Measurements from ENCODE around the gene MGLL. TPM values are rescaled to one million over a fixed set of nuclear protein-coding genes. Genes with fewer than 3 reads are reported as not detected.
"Not testable (repeated sequence)": the region's sequence is repeated elsewhere in the genome, so short reads cannot be mapped to it uniquely, and the experiment has no call there.

Gene MGLL
- total RNA-seq, 1 experiment from 2014 or later = not detected

DNA sequence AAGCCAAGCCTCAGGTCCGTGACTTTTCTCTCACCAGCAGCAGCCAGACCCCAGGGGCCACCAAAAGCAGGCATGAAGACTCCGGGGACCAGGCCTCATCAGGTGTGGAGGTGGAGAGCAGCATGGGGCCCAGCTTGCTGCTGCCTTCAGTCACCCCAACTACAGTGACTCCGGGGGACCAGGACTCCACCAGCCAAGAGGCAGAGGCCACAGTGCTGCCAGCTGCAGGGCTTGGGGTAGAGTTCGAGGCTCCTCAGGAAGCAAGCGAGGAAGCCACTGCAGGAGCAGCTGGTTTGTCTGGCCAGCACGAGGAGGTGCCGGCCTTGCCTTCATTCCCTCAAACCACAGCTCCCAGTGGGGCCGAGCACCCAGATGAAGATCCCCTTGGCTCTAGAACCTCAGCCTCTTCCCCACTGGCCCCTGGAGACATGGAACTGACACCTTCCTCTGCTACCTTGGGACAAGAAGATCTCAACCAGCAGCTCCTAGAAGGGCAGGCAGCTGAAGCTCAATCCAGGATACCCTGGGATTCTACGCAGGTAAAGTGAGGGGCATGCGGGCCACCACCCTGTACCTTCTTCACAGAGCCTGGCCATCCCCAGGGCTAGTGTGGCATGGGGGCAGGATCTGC lies 161.6 kb downstream of the MGLL start:
- in situ Hi-C loops (cut with HindIII; ENCODE audit: low sequenced_read_pairs) = no loop called here
- DNase-seq (ENCODE audit: low spot score) = no peak

DNA sequence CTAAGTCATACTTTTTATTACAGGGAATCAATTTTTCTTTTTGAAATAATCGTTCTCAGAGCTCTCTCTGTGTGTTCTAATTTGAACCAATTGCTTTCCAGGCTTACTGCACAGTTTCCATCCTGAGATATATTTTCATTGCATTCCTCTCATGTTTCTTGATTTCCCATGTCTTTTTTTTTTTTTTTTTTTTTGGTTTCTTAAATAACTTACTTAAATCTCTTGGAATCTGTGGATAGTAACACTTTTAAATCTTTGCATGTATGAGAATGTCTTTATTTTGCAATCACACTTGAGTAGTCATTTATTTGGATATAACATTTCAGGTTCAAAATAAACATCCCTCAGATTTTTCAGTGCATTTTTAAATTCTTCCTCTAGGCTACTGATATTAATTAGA lies 164.1 kb downstream of the MGLL start:
- in situ Hi-C loops (cut with HindIII; ENCODE audit: low sequenced_read_pairs) = no loop called here
- DNase-seq (ENCODE audit: low spot score) = no peak

DNA sequence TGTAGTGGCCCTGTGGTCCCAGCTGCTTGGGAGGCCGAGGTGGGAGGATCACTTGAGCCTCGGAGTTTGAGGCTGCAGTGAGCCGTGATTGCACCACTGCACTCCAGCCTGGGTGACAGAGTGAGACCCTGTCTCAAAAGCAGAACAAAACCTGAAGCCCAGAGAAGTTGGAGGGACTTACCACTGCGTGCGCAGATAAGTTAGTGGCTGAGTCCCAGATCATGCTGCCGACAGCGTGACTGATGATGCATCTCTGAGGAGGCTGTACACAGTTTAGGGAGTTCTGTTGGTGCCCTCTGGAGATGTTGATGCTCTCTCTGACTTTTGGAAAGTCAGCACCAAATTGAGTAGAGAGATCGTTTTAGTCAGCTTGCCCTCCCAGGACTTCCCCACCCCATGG lies 165.4 kb downstream of the MGLL start:
- no peak for DNase-seq (ENCODE audit: low spot score)
- in situ Hi-C loops (cut with HindIII; ENCODE audit: low sequenced_read_pairs) = no loop called here

DNA sequence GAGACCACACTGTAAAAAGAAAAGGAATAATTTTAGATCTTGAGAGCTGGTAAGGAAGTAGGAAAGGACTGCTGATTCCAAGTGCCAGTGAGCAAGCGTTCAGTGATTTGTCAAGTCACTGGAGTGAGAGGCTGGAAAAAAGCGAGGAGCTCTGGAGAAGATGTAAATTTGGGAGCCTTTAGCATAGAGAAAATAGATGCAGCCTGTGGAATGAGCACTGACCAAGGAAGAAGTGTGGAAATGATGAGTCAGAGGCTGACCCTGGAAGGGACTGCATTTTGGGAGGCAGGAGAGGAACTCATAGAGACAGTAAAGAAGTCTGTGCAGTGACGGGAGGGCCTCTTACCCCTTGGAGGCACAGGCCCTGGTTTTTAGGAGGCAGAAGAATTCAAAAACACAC lies 166.7 kb downstream of the MGLL start:
- no peak for DNase-seq (ENCODE audit: low spot score)
- in situ Hi-C loops (cut with HindIII; ENCODE audit: low sequenced_read_pairs) = no loop called here

DNA sequence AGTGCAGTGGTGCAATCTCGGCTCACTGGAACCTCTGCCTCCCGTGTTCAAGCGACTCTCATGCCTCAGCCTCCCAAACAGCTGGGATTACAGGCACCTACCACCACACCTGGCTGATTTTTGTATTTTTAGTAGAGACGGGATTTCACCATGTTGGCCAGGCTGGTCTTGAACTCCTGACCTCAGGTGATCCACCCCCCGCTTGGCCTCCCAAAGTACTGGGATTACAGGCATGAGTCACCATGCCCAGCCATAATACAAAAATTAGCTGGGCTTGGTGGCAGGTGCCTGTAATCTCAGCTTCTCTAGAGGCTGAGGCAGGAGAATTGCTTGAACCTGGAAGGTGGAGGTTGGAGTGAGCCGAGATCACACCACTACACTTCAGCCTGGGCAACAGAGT lies 167.3 kb downstream of the MGLL start:
- in situ Hi-C loops (cut with HindIII; ENCODE audit: low sequenced_read_pairs); DNase-seq (ENCODE audit: low spot score): not testable (repeated sequence)

DNA sequence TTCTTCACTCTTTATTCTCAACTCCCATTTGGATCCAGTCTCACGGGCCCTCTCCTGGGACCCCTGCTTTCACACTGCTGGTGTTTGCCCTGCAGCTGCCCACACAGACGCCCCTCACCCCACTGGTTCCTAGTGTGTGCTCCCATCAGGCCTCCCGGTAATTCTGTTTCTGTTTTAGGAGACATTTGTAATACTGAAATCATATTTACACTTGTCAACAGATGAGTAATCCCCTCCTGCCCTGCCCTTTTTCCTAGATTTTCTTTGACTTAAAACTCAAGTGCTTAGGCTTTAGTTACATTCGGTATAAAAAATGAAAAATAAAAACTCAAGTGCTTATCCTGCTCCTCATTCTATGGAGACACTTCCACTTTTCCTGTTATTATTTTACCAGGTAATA lies 167.9 kb downstream of the MGLL start:
- in situ Hi-C loops (cut with HindIII; ENCODE audit: low sequenced_read_pairs) = no loop called here
- no peak for DNase-seq (ENCODE audit: low spot score)

DNA sequence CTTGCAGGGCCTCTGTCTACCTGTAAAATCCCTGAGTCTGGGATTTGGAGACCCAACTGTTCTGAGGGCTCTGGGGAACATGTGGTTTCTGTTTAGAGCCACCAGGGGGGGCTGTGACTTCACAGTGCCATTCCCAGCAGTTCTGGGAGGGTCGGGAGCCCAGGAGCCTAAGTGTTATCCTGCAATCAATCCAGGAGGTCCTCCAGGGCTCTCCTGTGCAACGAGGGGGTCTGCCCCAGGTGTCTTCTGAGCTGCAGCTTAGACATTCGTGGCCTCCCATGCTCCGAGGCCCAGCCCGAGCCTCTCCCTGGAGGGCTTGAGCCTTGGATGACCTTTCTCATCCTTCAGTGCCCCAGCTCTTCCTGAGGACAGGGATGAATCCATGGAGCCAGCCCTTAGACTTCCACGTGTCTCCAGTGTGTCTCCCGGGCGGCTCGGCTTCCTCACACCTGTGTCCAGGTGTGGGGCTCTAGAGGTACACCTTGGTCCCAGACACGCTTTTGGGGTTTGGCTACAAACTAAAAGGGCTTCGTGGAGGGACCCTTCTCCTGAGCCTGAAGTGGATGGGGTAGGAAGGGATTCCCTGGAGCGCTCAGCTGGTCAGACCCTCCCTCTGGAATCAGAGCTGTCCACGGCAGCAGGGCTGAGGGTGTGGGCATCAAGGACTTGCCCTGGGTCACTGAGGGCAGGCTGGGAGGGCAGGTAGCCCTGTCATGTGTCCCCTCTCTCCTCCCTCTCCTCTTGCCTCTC lies 169.9 kb downstream of the MGLL start:
- in situ Hi-C loops (cut with HindIII; ENCODE audit: low sequenced_read_pairs) = no loop called here
- DNase-seq (ENCODE audit: low spot score) = peak; percentile 81

DNA sequence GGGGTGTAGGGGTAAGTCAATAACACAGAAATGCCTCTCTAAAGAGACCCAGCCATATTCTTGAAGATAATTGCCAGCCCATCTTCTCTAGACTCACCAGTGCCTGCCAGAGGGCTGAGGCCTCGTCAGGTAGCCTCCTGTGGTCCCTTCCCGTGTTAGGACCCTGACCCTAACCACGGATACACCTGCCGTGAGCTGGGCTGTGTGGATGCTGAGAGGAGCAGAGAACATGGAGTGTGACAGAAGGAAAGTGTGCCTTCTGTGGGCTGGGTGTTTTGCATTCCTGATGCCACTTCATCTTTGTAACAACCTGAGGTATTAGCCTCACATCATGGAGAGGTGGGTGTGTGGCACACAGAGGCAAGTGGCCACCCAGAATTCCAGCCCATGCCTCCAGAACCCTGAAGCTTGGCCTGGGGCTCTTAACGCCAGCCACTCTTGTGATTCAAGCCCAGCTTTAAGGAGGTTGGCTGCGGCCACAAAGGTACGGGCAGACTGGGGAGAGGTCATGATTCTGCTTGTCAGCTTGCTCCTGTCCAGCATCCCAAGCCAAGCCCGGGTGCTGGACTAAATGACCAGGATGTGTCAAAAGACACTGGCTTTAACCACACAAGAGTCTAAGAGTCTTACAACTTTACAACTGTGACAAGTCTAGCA lies 170.7 kb downstream of the MGLL start:
- in situ Hi-C loops (cut with HindIII; ENCODE audit: low sequenced_read_pairs) = no loop called here
- no peak for DNase-seq (ENCODE audit: low spot score)

DNA sequence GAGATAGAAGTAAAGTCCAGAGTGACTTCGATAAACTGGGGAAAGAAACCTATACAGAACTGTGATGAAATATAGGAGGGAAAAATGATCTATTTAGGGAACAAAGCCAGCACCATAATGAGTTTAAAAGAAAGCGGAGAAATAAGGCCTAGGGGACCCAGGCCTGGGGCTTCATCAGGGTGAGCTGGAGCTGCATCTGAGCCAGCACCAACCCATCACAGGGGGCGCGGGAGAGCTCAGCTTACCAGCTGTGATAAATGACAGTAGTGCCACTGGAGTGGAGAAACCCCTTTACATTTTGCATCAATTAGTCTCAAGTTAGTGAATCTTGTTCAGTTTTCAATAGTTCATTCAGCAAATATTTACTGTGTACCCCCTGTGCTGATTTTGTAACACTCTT lies 172.1 kb downstream of the MGLL start:
- no peak for DNase-seq (ENCODE audit: low spot score)
- in situ Hi-C loops (cut with HindIII; ENCODE audit: low sequenced_read_pairs) = no loop called here

DNA sequence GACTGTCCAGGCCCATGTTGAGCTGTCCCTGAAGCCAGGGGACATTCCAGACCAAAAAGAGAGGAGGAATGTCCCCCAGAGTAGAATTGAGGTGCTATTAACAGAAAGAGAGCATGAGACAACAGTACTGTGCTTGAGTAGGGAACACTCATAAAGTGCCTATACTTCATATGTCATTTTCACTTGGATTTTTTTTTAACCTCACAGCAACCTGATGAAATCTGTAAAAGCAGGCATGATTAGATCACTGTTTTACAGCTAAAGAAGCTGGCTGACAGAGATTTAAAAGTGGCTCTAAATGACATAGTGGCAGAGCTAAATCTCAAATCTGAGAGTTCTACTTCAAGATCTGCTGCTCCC lies 174.5 kb downstream of the MGLL start:
- no peak for DNase-seq (ENCODE audit: low spot score)
- in situ Hi-C loops (cut with HindIII; ENCODE audit: low sequenced_read_pairs) = no loop called here

DNA sequence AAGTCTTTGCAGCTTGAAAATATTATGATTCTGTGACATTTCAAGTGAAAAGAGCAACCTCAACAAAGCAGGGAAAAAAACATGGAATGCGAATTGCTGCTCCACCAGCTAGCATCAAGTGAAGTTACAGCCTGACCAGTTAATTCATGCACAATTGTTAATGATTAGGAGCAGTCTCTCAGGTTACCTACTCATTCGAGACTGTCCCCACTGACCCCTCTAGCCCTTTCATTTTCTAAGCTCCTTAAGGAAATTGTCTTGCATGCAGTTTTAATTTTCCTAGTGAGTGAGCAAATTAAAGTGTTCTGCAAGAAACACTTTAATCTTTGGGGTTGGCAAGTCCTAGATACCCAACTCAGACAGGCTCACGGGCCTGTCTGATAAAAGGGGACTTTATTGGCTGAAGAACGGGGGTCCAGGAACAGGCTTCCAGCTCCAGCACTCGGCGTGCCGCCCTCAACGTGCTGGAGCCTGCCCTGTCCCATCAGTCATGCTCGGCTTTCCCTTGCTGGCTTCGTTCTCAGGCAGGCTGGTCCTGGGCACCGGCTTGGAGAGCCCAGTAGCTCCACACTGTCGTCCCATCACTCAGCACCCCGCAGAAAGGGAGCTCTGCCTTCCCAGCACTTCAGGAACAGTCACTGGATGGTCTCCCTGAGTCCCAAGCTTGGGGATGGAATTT lies 175.0 kb downstream of the MGLL start:
- DNase-seq (ENCODE audit: low spot score) = no peak
- in situ Hi-C loops (cut with HindIII; ENCODE audit: low sequenced_read_pairs) = no loop called here

DNA sequence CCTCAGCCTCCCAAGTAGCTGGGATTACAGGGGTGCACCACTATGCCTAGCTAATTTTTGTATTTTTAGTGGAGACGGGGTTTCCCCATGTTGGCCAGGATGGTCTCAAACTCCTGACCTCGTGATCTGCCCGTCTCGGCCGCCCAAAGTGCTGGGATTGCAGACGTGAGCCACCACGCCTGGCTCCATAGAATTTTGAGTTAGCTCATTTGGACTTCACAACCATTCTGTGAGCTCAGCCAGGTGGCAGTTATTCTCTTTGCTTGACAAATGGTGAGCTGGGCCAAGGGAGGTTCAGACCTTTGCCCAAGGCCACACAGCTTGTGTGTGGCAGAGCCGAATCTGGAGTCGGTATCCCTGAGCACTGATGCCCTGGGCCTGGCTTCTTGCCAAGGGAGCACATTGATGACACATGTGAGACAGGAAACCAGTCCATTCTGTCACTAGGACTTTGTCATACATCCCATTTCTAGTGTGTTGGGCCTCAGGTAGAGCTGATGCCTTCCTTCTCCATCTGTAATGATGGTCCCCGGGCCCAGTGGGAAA lies 175.7 kb downstream of the MGLL start:
- DNase-seq (ENCODE audit: low spot score) = peak; percentile 50
- in situ Hi-C loops (cut with HindIII; ENCODE audit: low sequenced_read_pairs) = no loop called here

DNA sequence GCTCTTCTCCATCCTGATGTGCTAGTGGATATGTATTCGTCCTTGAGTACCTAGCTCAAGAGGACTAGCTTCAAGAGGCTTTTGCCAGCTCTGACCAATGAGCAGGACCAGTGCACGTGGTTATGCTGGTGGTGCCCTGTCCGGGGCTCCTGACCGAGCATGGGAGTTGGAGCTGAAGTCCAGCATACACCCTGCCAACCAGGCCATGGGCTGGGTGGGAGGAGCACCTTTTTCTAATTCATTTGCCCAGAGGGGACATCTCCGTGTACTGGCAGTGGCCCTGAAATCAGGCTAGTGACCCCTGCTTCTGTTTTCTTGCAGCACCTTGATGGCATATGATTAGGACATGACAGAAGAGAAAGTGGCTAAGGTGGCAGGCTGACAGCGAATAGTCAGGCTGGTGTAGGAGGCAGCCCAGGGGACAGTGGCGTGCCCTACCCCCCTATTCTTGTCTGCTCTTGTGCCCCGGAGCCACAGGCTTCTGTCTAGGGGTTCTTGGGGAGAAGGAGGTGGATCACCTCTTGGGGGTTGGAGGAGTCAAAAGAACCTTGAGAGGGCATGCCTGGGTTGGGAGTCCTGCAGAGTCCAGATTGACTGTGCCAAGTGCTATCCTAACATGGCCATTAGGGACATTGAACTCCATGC lies 176.8 kb downstream of the MGLL start:
- in situ Hi-C loops (cut with HindIII; ENCODE audit: low sequenced_read_pairs) = no loop called here
- DNase-seq (ENCODE audit: low spot score) = no peak

DNA sequence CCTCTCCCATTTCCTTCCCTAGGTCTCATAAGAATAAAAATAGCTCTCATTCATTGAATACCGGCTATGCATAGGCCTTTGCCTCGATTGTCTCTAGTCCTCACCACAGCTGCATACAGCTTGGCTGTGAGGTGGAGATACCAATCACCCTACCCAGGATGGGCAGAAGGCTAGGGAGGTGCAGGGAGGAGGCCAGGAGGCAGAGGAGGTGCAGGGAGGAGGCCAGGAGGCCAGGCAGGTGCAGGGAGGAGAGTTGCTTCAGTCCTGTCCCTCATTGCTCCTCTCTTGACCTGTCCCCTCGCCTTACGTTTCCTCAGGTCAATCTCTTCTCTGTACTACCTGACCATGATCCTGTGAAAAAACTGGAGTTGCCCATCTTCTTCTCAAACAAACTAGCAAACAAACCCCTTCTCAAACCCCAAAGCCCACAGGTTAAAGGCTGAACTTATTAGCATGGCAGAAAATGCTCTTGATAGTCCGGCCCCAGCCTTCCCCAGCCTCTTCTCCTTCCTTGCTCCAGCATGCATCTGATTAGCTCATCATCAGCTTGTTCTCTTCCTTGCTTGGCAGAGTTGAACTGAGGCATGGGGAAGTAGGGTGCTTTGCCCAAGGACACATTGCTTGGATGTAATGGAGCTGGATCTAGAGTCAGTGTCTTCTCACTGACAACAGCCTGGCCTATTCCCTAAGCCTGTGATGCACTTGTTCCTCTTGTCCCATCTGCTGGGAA lies 177.5 kb downstream of the MGLL start:
- no peak for DNase-seq (ENCODE audit: low spot score)
- in situ Hi-C loops (cut with HindIII; ENCODE audit: low sequenced_read_pairs) = no loop called here

DNA sequence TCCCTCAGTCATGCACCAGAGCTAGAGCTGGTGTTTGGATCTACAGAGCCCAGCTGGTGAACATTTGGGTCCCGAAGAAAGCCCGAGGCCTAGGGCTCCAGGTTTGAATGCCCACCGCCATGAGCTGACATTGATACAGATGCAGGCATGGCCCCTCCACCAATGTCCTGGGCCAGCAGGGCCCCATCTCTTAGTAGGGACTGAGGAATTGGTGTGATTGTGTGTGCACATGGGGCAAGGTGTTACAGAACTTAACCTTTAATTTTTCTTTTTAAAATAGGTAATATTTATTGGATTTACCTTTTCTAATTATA lies 182.3 kb downstream of the MGLL start:
- DNase-seq (ENCODE audit: low spot score) = no peak
- in situ Hi-C loops (cut with HindIII; ENCODE audit: low sequenced_read_pairs) = no loop called here

DNA sequence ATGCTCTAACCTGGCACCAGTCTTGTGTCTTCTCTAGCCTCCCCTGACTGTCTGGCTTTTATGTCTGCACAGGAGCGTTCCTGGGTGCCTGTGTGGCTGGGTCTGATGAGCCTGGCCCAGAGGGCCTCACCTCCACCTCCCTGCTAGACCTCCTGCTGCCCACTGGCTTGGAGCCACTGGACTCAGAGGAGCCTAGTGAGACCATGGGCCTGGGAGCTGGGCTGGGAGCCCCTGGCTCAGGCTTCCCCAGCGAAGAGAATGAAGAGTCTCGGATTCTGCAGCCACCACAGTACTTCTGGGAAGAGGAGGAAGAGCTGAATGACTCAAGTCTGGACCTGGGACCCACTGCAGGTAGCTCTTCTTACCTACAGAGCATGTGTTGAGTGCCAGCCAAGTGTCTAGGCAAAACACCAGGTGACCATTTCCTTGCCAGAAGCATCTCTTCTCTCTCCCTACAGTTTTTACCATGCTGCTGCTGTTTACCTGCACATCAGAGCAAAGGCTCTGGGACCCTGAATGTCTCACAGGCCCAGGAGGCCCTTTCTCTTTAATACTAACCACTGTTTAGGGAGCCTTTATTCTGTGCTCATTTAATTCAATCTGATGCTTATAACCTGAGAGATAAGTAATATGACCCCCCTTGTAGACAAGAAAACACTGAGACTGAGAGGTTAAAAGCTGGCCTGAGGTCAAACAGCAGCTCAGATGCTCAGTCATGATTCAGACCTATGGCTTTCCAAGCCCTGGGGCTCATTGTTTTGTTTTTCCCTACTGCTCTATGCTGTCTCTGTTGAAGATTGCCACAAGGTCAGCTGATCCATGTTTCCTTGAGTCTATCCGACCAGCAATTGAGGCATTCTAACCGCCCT lies 182.9 kb downstream of the MGLL start:
- in situ Hi-C loops (cut with HindIII; ENCODE audit: low sequenced_read_pairs) = no loop called here
- DNase-seq (ENCODE audit: low spot score) = peak; percentile 61

Data from G401 (cell line).